Neural progenitor cell (in vitro differentiated cells): Measurements from ENCODE around the gene ADARB2.

Experiments
- CTCF ChIP-seq: fragments of 200-600 bp; sonication (generic); IDR thresholded peaks from 2 replicates; pipeline ENCODE4 v1.5.1; 2017; ENCODE audit warnings: antibody characterized with exemption, mild to moderate bottlenecking
- EZH2phosphoT487 ChIP-seq: fragments of 200-600 bp; sonication (generic); IDR thresholded peaks from 2 replicates; pipeline ENCODE4 v1.6.1; 2017; ENCODE audit warnings: antibody characterized with exemption

DNA sequence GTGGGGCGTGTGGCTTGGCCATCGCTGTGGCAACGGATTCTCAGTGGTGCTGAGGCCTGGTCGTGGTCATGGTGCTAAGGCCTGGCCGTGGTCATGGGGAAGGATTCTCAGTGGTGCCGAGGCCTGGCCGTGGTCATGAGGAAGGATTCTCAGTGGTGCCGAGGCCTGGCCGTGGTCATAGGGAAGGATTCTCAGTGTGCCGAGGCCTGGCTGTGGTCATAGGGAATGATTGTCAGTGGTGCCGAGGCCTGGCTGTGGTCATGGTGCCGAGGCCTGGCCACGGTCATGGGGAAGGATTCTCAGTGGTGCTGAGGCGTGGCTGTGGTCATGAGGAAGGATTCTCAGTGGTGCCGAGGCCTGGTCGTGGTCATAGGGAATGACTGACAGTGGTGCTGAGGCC, 327.9 kb downstream of the ADARB2 start:
- no peak for TF ChIP-seq CTCF
- TF ChIP-seq EZH2phosphoT487 = no peak
